Activated gamma-delta T cell (primary cell): Measurements from ENCODE around the gene TMEM141.
"Not testable (repeated sequence)": the region's sequence is repeated elsewhere in the genome, so short reads cannot be mapped to it uniquely, and the experiment has no call there.

Experiments used
- DNase-seq: peaks from one replicate; lab custom pipeline; 2025; lab: John Stamatoyannopoulos, UW

Gene TMEM141

GRCh38 chr9:136833381-136834048, 42.4 kb downstream of the TMEM141 start:
- DNase-seq: not testable (repeated sequence)

DNA sequence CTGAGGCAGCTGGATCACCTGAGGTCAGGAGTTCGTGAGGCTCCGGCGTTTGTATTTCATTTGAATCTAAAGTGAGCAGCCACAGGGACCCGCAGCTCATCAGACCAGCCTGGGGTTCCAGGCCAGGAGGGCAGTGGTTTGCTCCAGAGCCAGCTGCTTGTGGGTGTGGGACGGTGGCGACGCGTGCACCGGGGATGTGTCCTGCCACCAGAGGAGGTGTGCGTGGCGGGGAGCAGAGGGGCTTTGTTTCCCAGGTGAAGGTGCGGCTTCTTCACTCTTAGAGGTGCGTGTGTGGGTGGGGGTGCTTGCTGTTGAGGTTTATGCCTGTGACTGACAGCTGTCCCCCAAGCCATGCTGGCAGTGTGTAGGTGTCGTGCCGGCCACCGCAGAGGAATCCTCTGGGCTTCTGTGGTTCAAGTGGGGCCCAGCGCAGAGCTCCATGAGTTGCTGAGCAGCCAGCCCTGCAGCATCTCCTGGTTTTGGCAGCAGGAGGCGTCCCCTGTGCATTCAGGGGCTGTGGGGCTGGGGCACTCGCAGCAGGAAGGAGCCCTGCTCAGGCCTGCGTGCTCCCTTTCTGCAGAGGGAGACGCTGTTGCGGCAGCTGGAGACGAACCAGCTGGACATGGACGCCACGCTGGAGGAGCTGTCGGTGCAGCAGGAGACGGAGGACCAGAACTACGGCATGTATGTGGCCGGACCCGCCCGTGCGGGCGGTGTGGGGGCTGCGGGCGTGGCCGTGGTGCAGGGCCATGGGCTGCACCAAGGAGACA, 44.2 kb downstream of the TMEM141 start:
- no peak for DNase-seq

DNA sequence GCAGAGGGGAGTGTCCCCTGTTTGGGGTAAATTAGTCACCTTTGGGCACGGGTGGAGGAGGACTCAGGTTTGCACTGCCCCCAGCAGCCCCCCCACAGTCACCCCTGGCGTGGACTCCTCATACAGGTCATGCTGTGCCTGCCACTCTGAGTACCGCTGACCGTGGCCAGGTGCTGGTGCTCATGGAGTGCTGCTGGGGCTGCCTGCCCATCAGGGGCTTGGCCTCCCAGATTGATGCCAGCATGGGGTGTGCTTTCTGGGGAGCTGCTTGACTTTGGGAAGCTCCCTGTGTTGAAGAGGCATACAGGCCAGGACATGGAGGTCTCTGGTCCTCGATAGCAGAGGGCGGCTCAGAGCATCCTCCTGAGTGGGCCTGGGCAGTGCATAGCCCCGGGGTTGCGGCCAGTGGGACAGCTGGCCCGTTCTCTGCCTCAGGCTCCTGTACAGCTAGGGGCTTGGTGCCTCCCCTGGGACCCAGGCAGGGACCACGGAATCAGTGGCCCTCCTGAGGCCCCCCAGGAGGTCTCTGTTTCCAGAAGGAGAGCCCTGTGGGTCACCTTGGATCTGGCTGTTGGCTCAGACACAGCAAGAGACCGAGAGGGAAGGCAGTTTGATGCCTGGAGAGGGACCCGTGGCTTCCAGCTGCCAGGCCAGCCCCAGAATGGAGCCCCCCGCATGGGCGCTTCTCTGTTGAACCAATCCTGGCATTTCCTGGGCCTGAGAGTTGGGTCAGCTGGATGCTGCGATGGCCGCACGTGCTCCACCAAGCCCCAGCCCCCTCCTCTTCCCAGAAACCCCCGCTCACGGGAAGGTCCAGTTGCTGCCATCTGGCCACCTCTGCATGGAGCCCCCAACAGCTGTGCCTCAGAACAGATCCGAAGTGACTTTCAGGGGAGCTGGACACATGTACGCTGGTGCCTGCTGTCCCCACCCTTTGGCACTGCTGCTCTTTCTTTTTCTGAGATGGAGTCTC, 45.1 kb downstream of the TMEM141 start:
- no peak for DNase-seq

DNA sequence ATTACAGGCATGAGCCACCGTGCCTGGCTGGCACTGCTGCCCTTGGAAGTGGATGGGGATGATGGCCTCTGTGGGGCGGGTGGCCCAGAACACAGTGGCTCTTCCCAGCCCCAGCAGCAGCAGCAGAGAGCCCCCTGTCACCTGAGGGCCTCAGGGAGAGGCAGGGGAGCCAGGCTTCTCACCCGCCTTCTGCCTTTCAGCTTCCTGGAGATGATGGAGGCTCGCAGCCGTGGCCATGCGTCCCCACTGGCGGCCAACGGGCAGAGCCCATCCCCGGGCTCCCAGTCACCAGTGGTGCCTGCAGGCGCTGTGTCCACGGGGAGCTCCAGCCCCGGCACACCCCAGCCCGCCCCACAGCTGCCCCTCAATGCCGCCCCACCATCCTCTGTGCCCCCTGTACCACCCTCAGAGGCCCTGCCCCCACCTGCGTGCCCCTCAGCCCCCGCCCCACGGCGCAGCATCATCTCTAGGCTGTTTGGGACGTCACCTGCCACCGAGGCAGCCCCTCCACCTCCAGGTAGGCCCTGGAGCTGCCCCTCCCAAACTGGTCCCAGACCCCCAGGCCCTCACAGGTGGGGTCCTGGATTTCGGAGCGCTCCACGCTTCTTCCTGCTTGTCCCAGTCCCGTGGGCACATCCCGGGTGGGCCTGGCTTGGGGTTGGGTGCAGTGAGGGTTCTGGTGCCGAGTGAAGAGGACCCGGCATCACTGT, 46.2 kb downstream of the TMEM141 start:
- no peak for DNase-seq

GRCh38 chr9:136837856-136838277, 46.7 kb downstream of the TMEM141 start:
- DNase-seq: not testable (repeated sequence)

DNA sequence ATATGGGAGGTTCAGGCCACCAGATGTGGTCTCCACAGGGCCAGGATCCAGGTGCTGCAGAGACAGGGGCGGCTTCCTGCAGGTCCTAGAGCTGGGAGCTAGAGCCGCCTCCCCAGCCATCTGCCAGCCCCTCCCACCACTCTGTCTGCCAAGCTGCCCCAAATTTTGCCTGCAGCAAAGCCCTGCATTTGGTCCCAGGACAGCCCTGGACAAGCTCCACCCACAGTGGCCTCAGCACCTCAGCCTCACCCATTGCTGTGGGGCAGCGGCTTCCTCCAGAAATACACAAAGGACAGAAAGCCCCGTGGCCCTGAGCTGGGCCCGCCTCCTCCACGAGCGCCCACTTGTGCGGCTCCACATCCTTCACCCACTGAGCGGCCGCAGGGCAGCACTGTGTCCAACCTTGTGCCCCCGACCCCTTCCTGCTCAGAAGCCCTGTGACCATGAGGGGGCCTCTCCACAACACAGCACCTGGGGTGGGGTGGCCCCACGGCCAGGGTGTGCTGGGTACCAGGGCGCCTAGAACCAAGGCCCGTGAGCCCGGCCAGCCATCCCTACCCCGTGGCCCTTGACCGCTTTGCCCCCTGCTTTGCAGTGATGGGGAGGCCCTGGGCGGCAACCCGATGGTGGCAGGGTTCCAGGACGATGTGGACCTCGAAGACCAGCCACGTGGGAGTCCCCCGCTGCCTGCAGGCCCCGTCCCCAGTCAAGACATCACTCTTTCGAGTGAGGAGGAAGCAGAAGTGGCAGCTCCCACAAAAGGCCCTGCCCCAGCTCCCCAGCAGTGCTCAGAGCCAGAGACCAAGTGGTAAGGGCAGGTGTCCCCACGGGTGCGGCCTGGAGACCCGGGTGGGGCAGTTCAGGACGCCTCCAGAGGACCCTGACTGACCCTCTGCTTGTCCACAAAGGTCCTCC, 47.4 kb downstream of the TMEM141 start:
- DNase-seq: no peak

DNA sequence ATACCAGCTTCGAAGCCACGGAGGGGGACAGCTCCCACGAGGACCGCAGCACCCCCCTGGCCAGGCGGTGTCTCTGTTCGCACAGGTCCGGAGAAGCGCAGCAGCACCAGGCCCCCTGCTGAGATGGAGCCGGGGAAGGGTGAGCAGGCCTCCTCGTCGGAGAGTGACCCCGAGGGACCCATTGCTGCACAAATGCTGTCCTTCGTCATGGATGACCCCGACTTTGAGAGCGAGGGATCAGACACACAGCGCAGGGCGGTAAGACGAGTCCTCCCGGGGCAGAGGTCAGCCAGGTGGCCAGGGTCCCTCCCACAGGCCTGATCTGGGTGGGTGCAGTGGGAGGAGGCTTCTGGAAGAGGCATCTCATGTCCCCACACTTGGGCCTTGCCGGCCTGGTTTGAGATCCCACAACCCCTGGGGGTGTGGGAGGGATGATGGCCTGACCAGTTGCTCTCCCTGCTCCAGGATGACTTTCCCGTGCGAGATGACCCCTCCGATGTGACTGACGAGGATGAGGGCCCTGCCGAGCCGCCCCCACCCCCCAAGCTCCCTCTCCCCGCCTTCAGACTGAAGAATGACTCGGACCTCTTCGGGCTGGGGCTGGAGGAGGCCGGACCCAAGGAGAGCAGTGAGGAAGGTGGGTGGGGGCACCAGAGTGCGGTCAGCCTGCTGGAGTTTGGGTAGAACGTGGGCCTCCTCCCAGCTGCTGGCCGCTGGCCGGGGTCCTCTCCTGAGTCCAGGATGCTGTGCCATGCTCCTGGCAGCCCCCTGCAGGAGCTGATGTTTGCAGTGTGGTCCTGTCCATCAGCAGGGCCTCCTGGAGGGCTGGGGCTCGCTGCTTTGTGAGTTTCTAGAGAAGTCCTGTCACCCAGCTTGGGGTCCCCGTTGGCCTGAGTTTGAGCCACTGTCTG, 48.3 kb downstream of the TMEM141 start:
- no peak for DNase-seq

- DNase-seq: no peak
Measured at GRCh38 chr9:136840140-136840876, 49.2 kb downstream of the TMEM141 start.

DNA sequence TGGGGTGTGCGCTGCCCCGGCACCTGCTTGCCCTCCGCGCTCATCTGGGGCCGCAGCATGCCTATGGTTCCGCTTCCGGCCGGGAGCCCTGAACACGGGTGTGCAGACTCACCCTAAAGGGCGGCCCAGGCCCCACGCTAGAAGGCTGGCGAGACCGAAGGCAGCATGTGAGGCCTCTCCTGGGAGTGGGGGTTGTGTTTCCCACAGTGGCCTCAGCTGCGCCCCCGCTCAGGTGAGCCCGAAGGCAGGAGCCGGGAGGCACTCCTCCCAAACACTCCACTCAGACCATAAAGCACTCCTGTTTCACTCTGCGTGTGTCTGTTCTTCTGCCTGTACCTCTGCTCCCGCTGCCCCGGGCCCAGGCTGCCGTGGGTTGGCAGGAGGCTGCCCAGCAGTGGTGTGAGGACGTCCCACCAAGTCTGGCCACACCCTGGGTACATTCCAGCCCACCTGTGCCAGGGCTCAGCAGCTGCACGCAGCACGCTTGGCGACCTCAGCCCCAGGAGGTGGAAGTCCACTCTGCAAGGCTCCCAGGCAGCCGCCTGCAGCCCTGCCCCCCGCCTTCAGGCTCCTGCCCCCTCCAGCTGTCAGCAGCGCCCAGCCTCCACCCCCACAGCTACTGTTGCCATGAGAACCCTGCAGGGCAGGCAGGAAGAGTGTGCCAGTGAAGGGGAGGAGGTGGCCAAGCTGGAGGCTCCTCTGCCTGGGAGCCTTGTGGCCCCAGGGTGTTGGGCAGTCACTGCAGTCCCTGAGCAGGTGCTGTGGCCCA, 49.9 kb downstream of the TMEM141 start:
- no peak for DNase-seq

DNA sequence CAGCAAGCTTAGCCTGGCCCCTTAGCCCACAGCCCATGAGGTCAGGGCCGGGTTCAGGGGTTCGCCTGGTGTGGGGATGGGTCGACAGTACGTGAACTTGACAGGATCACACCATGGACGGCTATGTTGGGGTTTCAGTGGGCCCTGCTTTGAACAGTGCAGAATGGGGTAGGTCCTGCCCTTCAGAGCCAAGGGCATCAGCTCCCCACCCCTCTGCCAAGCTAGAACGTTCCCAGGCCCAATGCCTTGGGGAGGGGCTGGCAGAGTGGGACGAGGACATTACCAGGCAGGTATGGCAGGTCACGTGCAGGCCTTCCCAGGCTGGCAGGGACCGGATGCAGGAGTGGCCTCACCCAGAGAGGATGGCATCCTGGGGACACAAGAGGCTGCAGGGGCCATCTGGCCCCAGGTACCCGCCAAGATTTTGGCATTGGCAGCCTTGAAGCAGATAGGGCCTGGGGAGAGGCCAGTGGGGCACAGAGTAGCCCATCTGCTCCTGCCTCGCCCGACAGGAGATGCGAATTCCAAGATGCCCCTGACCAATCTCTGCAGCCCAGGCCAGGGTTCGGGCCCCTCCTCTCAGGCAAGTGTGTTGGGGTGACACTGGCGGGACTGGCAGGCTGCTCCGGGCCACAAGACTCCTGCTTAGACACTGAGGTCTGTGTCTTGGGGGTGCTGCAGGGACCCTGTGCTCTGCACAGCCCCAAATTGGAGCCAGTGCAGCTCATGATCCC, 50.7 kb downstream of the TMEM141 start:
- not testable (repeated sequence) for DNase-seq

DNA sequence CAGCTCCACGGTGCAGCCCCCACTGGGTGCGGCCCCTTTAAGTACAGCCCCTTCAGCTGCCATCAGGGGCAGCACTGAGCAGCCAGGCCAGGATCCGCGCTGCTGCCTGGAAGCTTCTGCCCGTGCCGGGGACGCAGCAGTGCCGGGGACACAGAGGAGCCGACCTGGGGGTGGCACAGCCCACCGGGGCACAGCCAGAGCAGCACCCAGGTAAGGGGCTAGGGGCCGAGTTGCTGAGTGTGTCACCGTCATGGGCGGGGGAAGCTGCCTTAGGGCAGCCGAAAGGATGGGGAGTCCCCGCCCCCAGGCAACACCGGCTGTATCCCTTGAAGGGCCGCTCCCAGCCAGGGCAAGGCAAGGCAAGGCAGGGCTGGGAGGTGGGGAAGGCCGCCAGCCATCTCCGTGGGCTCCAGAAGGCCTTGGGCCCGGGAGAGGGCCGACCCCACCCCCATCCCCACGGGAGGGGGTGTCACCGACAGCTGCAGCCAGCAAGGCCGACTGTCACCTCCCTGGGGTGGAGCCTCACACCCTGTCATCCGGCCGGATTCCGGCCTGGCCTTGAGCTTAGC, 51.3 kb downstream of the TMEM141 start, which contains the start of gene AJM1:
Gene AJM1, plus strand, starts transcription at position 99 of the 569 bp plus-strand sequence. CDS start 1,937 bp downstream, outside the sequence.
- DNase-seq: peak; percentile 44
